ENCODE data around the gene HDGF. TPM values are rescaled to one million over a fixed set of nuclear protein-coding genes. Genes with fewer than 3 reads are reported as not detected.

The HDGF gene
- total and polyA plus RNA-seq, 9 of the 15 experiments (the other 6 are each of a cell fraction or from before 2014, with no cell fraction given) = 38.8 to 601 (median 400) TPM

GRCh38 chr1:156709757-156710489 lies 41.6 kb downstream of the HDGF start:
- Histone ChIP-seq H3K27me3 (ENCODE audit: control insufficient read depth in 2 of 2, insufficient read depth in 2 of 2, low read length in 2 of 2) (no peaks in the 10 kb centered on the region), H3K9me3 (replicated peaks; ENCODE audit: control insufficient read depth, insufficient read depth, low read depth, low read length) (no peaks in the 10 kb centered on the region), H3K36me3 (ENCODE audit: control insufficient read depth, insufficient read depth, low read length) (no peaks in the 10 kb centered on the region), H3K79me2 (ENCODE audit: control insufficient read depth, insufficient read depth, low read length) (no peaks in the 10 kb centered on the region), H3K4me2 (ENCODE audit: insufficient read depth, low read length) (no peak overlapping the region), H4K20me1 (replicated peaks; ENCODE audit: control insufficient read depth, insufficient read depth, low read length) (no peaks in the 10 kb centered on the region), H3K4me3 (no peak overlapping the region), H3K9me1 (ENCODE audit: control insufficient read depth, insufficient read depth, low read length) (no peaks in the 10 kb centered on the region), H2AFZ (ENCODE audit: low read depth, low read length) (no peak overlapping the region), H3K27ac (ENCODE audit: extremely low read depth, low read depth, low read length) (no peak overlapping the region), H3K4me1 (replicated peaks in 1 of 2; ENCODE audit: control insufficient read depth in 2 of 2, insufficient read depth in 2 of 2, low read length in 2 of 2) (peaks cover 7 to 19% of the 10 kb centered on the region in 2 experiments; a peak in 3 of 5 replicates), H3K9ac (ENCODE audit: insufficient read depth in 1 of 2, low read depth in 2 of 2, low read length in 2 of 2) (peak overlapping the region in 1 of 2 experiments; percentile 59; a peak in 2 of 4 replicates)
- DNase-seq (ENCODE audit: extremely low read depth in 1 of 4, low spot score in 3 of 4) (no peak), ATAC-seq (no peak), FAIRE-seq (no peak)
- ChIA-PET CTCF (ENCODE audit: low intra/inter-chr PET ratio) (no interaction called here), POLR2A (interaction anchor here (1.6 kb wide), 1 partner anchor 48 kb away, joined by 8 read pairs; no protein-coding TSS in a partner anchor)
- intact Hi-C loops (cut with micrococcal nuclease) (no loop called here), in situ Hi-C loops (cut with MboI) (no loop called here)
- 56% methylated on average over 10 of the region's 11 CpGs for WGBS (ENCODE audit: insufficient coverage, low coverage, missing lambda C conversion rate)
- no TSS peak for BruUV-seq (replicated peaks)
- no peak for TF ChIP-seq OTX1 (CRISPR knock-in tag; IDR thresholded peaks at IDR 0.05)
- TF ChIP-seq ZNF197 (CRISPR knock-in tag; IDR thresholded peaks at IDR 0.05; ENCODE audit: low read depth) = no peak
- TF ChIP-seq MYBL2 (IDR thresholded peaks at IDR 0.05; ENCODE audit: low read depth) = no peak
- no peak for TF ChIP-seq MYBL2 (CRISPR knock-in tag; IDR thresholded peaks at IDR 0.05; ENCODE audit: borderline replicate concordance)
- TF ChIP-seq ZNF212 (CRISPR knock-in tag; IDR thresholded peaks at IDR 0.05) = no peak
- no peak for TF ChIP-seq KDM4B (IDR thresholded peaks at IDR 0.05; ENCODE audit: borderline replicate concordance in 2 of 2, low read depth in 1 of 2)
- TF ChIP-seq TAL1 (IDR thresholded peaks at IDR 0.05) = no peak

Data from K562 (cell line).